ENCODE data around the gene PYHIN1. TPM values are rescaled to one million over a fixed set of nuclear protein-coding genes. Genes with fewer than 3 reads are reported as not detected.

Gene PYHIN1
- total RNA-seq, 1 experiment from 2014 or later = not detected

DNA sequence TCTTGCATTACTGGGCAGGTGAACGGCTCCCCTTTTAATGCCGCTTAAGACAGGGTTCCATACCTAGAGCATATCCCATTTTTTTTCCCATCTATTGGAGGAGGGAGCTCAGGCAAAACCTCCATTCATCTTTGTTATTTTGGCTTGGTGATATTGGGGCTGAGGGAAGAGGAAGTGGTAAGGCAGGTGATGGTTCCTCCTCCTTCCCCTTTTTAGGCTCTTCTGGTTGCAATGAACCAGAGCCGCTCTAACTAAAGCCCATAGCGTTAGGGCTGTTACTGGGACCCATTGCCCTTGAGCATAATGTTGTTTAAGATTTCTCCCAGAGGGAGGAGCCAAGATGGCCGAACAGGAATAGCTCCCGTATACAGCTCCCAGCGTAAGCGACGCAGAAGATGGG is 21.1 kb downstream of the PYHIN1 start:
- Histone ChIP-seq H3K9me2 (ENCODE audit: insufficient read depth) (no peaks in the 10 kb centered on the region), H3K4me3 (replicated peaks in 1 of 2; ENCODE audit: low read depth in 1 of 2, low read length in 2 of 2) (no peak overlapping the region), H3K4me2 (ENCODE audit: low read length) (no peak overlapping the region), H3K27me3 (ENCODE audit: insufficient read depth, low read length) (no peaks in the 10 kb centered on the region), H3K79me2 (ENCODE audit: insufficient read depth, low read length) (no peaks in the 10 kb centered on the region), H4K20me1 (ENCODE audit: insufficient read depth) (no peaks in the 10 kb centered on the region), H3K36me3 (ENCODE audit: control insufficient read depth in 1 of 2, insufficient read depth in 2 of 2, low read length in 2 of 2) (no peaks in the 10 kb centered on the region), H3K9ac (ENCODE audit: low read length) (no peak overlapping the region), H3K27ac (ENCODE audit: low read depth, low read length) (no peak overlapping the region), H2AFZ (ENCODE audit: low read depth, low read length, poor library complexity, severe bottlenecking) (no peak overlapping the region), H3K9me3 (ENCODE audit: control insufficient read depth in 1 of 2, insufficient read depth in 1 of 2, low read depth in 1 of 2, low read length in 2 of 2) (no peaks in the 10 kb centered on the region), H3K4me1 (ENCODE audit: control insufficient read depth in 1 of 2, insufficient read depth in 2 of 2, low read length in 2 of 2) (no peaks in the 10 kb centered on the region)
- DNase-seq (ENCODE audit: low read depth, low spot score) (no peak), ATAC-seq (no peak)
- TF ChIP-seq, protein P1, sequence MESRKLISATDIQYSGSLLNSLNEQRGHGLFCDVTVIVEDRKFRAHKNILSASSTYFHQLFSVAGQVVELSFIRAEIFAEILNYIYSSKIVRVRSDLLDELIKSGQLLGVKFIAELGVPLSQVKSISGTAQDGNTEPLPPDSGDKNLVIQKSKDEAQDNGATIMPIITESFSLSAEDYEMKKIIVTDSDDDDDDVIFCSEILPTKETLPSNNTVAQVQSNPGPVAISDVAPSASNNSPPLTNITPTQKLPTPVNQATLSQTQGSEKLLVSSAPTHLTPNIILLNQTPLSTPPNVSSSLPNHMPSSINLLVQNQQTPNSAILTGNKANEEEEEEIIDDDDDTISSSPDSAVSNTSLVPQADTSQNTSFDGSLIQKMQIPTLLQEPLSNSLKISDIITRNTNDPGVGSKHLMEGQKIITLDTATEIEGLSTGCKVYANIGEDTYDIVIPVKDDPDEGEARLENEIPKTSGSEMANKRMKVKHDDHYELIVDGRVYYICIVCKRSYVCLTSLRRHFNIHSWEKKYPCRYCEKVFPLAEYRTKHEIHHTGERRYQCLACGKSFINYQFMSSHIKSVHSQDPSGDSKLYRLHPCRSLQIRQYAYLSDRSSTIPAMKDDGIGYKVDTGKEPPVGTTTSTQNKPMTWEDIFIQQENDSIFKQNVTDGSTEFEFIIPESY (IDR thresholded peaks at IDR 0.05; ENCODE audit: extremely low read depth, insufficient replicate concordance, low read length) = no peak
- TF ChIP-seq ELF1 (IDR thresholded peaks at IDR 0.05; ENCODE audit: borderline replicate concordance, low read depth) (no peak), TCF7L2 (IDR thresholded peaks at IDR 0.05; ENCODE audit: borderline replicate concordance, extremely low read depth, insufficient read depth, insufficient read length) (no peak), MAX (IDR thresholded peaks at IDR 0.05) (no peak), POLR2A (IDR thresholded peaks at IDR 0.05; ENCODE audit: borderline replicate concordance, extremely low read depth, insufficient read depth, insufficient read length) (no peak), RAD21 (IDR thresholded peaks at IDR 0.05; ENCODE audit: low read depth) (no peak), EZH2 (IDR thresholded peaks at IDR 0.05) (no peak), SRF (IDR thresholded peaks at IDR 0.05; ENCODE audit: low read depth) (no peak)
- ChIA-PET CTCF (no interaction called here), POLR2A (no interaction called here), RAD21 (ENCODE audit: low non-redundant PET in 1 of 2, low total read pairs in 2 of 2, uncharacterized antibody in 2 of 2, unreplicated experiment in 2 of 2) (no interaction called here)
- intact Hi-C loops (cut with micrococcal nuclease) = no loop called here
- BruUV-seq (replicated peaks) = no TSS peak

DNA sequence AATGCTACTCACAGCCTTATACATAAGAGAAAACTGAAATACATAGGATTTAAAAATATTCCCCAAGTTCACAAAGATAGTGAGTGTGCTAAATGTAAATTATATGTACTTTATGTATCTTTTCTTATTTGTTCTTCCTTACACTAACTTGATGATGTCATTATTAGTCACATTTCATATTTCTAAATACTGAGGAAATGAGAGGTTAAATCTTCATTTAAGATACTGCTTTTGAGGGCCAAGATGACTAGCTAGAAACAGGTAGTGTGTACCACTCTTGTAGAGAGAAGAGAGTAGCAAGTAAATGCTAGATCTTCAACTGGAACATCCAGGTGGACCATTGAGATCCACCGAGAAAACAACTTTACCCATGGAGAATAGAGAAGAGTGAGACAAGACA is 29.8 kb downstream of the PYHIN1 start:
- Histone ChIP-seq H3K27me3 (ENCODE audit: insufficient read depth, low read length) (no peaks in the 10 kb centered on the region), H3K27ac (ENCODE audit: low read depth, low read length) (no peak overlapping the region), H4K20me1 (ENCODE audit: insufficient read depth) (no peaks in the 10 kb centered on the region), H2AFZ (ENCODE audit: low read depth, low read length, poor library complexity, severe bottlenecking) (no peak overlapping the region), H3K4me3 (replicated peaks in 1 of 2; ENCODE audit: low read depth in 1 of 2, low read length in 2 of 2) (no peak overlapping the region), H3K36me3 (ENCODE audit: control insufficient read depth in 1 of 2, insufficient read depth in 2 of 2, low read length in 2 of 2) (no peaks in the 10 kb centered on the region), H3K9me3 (ENCODE audit: control insufficient read depth in 1 of 2, insufficient read depth in 1 of 2, low read depth in 1 of 2, low read length in 2 of 2) (no peaks in the 10 kb centered on the region), H3K4me2 (ENCODE audit: low read length) (no peak overlapping the region), H3K9me2 (ENCODE audit: insufficient read depth) (no peaks in the 10 kb centered on the region), H3K4me1 (ENCODE audit: control insufficient read depth in 1 of 2, insufficient read depth in 2 of 2, low read length in 2 of 2) (no peaks in the 10 kb centered on the region), H3K79me2 (ENCODE audit: insufficient read depth, low read length) (no peaks in the 10 kb centered on the region), H3K9ac (ENCODE audit: low read length) (no peak overlapping the region)
- DNase-seq (ENCODE audit: low read depth, low spot score) (no peak), ATAC-seq (no peak)
- intact Hi-C loops (cut with micrococcal nuclease) = no loop called here
- TF ChIP-seq ZFX (IDR thresholded peaks at IDR 0.05) = no peak
- no peak for TF ChIP-seq FOSL1 (IDR thresholded peaks at IDR 0.05; ENCODE audit: low read depth)
- TF ChIP-seq RAD21 (IDR thresholded peaks at IDR 0.05; ENCODE audit: low read depth) = no peak
- TF ChIP-seq EGR1 (IDR thresholded peaks at IDR 0.05; ENCODE audit: low read depth) = no peak
- no peak for TF ChIP-seq SRF (IDR thresholded peaks at IDR 0.05; ENCODE audit: low read depth)
- TF ChIP-seq CEBPB (IDR thresholded peaks at IDR 0.05; ENCODE audit: low read depth) = no peak
- TF ChIP-seq SP1 (IDR thresholded peaks at IDR 0.05; ENCODE audit: low read depth) = no peak
- TF ChIP-seq JUND (IDR thresholded peaks at IDR 0.05) = no peak
- TF ChIP-seq ELF1 (IDR thresholded peaks at IDR 0.05; ENCODE audit: borderline replicate concordance, low read depth) = no peak
- TF ChIP-seq TCF7L2 (IDR thresholded peaks at IDR 0.05; ENCODE audit: borderline replicate concordance, extremely low read depth, insufficient read depth, insufficient read length) = no peak
- no peak for TF ChIP-seq SIN3A (IDR thresholded peaks at IDR 0.05; ENCODE audit: low read depth)
- no peak for TF ChIP-seq POLR2A (IDR thresholded peaks at IDR 0.05; ENCODE audit: borderline replicate concordance, extremely low read depth, insufficient read depth, insufficient read length)
- no peak for TF ChIP-seq ZNF274 (IDR thresholded peaks at IDR 0.05; ENCODE audit: low read depth, low read length)
- TF ChIP-seq, protein P2, sequence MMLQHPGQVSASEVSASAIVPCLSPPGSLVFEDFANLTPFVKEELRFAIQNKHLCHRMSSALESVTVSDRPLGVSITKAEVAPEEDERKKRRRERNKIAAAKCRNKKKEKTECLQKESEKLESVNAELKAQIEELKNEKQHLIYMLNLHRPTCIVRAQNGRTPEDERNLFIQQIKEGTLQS (IDR thresholded peaks at IDR 0.05) = no peak
- no peak for TF ChIP-seq EZH2 (IDR thresholded peaks at IDR 0.05)
- no peak for TF ChIP-seq CTCF (IDR thresholded peaks at IDR 0.05 in 2 of 3, conservative IDR thresholded peaks at IDR 0.05 in 1 of 3; ENCODE audit: borderline replicate concordance in 1 of 3, insufficient read depth in 1 of 3, low read depth in 2 of 3, low read length in 2 of 3)
- BruUV-seq (replicated peaks) = no TSS peak
- CTCF ChIA-PET = no interaction called here
- RAD21 ChIA-PET (ENCODE audit: low non-redundant PET in 1 of 2, low total read pairs in 2 of 2, uncharacterized antibody in 2 of 2, unreplicated experiment in 2 of 2) = no interaction called here
- POLR2A ChIA-PET = no interaction called here
